BLaER1 treated with 17β-estradiol and CSF1 and Interleukin-3, amounts not matched to agents 10 nM and 100 nM (cell line): ENCODE measurements around the gene RHOT1.

Experiments
- H3K27ac ChIP-seq, 11 experiments: shearing (Covaris generic); formaldehyde crosslinking; 2 replicates each; pipeline ENCODE4 v1.8.1; 2022
- H3K27me3 ChIP-seq, 11 experiments: shearing (Covaris generic); formaldehyde crosslinking; 2 replicates each; pipeline ENCODE4 v1.8.1; 2022
- H3K36me3 ChIP-seq, 11 experiments: shearing (Covaris generic); formaldehyde crosslinking; 2 replicates each; pipeline ENCODE4 v1.8.1; 2022
- H3K4me1 ChIP-seq, 10 experiments: shearing (Covaris generic); formaldehyde crosslinking; 2 replicates each; pipeline ENCODE4 v1.8.1; 2022
- H3K4me2 ChIP-seq, 11 experiments: shearing (Covaris generic); formaldehyde crosslinking; 2 replicates each; pipeline ENCODE4 v1.8.1; 2022
- H3K4me3 ChIP-seq, 10 experiments: shearing (Covaris generic); formaldehyde crosslinking; 2 replicates each; pipeline ENCODE4 v1.8.1; 2022
- H3K9ac ChIP-seq, 11 experiments: shearing (Covaris generic); formaldehyde crosslinking; 2 replicates each; pipeline ENCODE4 v1.8.1; 2022
- H3K9me3 ChIP-seq, 11 experiments: shearing (Covaris generic); formaldehyde crosslinking; replicated peaks in 1 of 11; 2 replicates each; pipeline ENCODE4 v1.8.1; 2022
- H4K20me1 ChIP-seq, 11 experiments: shearing (Covaris generic); formaldehyde crosslinking; 2 replicates each; pipeline ENCODE4 v1.8.1; 2022
- Cebpa-rat ChIP-seq, 11 experiments: shearing (Covaris generic); IDR thresholded peaks; 2 replicates each; pipeline ENCODE4 v1.8.1; 2022

The RHOT1 gene

DNA sequence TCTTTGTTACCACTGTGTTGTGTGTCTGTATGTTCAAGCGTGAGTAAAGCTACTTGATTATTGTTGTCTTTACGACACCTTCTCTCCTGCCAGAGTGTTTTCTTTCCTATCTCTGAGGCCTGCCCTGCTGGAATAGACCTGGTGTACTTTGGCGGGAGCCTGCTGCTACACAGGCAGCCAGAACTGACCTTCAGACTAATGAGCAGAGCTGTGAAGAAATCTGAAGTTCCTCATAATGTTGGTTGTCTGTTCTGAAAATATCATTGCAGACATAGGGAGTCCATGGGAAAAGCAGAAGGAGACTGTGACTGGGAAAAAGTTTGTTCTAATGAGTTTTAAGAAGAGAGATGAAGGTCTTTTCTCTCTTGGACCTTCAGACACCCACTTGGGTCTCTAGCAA is 9.8 kb downstream of the RHOT1 start:
- H3K4me2 ChIP-seq, result peak overlapping the region in 3 of 11 experiments; percentile 59 to 85 (median 81); a peak in 7 of 22 replicates
- no peaks in the 10 kb centered on the region for H3K27me3 ChIP-seq
- H3K9me3 ChIP-seq, result no peaks in the 10 kb centered on the region
- H4K20me1 ChIP-seq, result peaks cover 23 to 95% (median 72%) of the 10 kb centered on the region in 11 experiments; a peak in 19 of 22 replicates
- H3K4me3 ChIP-seq, result no peak overlapping the region
- peak overlapping the region in 4 of 11 experiments; percentile 24 to 46 (median 36); a peak in 5 of 22 replicates for H3K27ac ChIP-seq
- no peak for TF ChIP-seq Cebpa-rat (IDR thresholded peaks at IDR 0.05)
- peak overlapping the region in 2 of 11 experiments; percentile 29 to 39; a peak in 3 of 22 replicates for H3K9ac ChIP-seq
- H3K36me3 ChIP-seq, result peaks cover 41 to 67% (median 57%) of the 10 kb centered on the region in 11 experiments
- H3K4me1 ChIP-seq, result peaks cover 0 to 62% (median 7%) of the 10 kb centered on the region in 10 experiments; a peak in 10 of 20 replicates

DNA sequence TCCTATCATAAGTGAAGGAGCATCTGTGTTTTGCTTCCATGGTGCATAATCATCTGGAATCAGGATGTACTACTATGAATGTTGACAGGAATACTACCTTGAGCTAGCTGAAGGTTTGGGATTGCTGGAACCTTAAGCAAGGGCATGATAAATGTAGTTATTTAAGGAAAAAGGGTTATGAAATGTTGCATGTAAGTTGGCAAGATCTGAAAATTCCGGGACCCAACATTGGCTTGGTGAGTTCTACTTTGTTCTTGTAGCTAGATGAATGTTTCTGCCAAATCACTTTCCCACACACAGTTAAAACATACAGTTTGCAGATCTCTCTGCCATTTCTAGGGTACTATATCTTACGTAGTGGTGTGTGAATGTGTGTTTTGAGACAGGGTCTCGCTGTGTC is 13.6 kb downstream of the RHOT1 start:
- H3K36me3 ChIP-seq, result peaks cover 56 to 90% (median 83%) of the 10 kb centered on the region in 11 experiments
- H4K20me1 ChIP-seq, result peaks cover 0 to 100% (median 60%) of the 10 kb centered on the region in 11 experiments; a peak in 17 of 22 replicates
- no peak overlapping the region for H3K27ac ChIP-seq
- no peak overlapping the region for H3K9ac ChIP-seq
- no peak overlapping the region for H3K4me2 ChIP-seq
- TF ChIP-seq Cebpa-rat (IDR thresholded peaks at IDR 0.05), result no peak
- peaks cover 0 to 38% (median 4%) of the 10 kb centered on the region in 10 experiments; a peak in 10 of 20 replicates for H3K4me1 ChIP-seq
- H3K4me3 ChIP-seq, result no peak overlapping the region
- H3K27me3 ChIP-seq, result no peaks in the 10 kb centered on the region
- H3K9me3 ChIP-seq, result peaks cover 0 to 9% (median 0%) of the 10 kb centered on the region in 11 experiments; a peak in 3 of 22 replicates

DNA sequence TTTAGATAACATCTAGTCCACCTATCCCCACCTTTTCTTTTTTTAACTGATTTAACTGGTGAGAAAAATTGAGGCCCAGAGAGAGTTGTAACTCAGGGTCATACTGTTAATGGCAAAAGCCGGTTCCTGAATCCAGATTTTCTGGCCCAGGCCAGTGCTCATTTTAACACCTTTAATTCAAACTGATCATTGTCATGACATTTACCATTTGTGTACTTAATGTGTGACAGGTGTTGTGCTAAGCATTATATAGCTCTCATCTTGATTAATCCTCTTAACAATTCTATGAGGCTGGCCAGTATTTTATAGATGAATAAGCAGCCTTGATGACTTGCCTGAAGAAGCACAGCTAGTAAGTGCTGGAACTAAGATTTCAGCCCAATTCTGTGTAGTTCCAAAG is 14.4 kb downstream of the RHOT1 start:
- Histone ChIP-seq H3K9ac (no peak overlapping the region), H3K4me3 (no peak overlapping the region), H3K4me2 (no peak overlapping the region), H3K4me1 (peaks cover 0 to 35% (median 4%) of the 10 kb centered on the region in 10 experiments; a peak in 10 of 20 replicates), H3K27ac (no peak overlapping the region), H4K20me1 (peaks cover 0 to 100% (median 52%) of the 10 kb centered on the region in 11 experiments; a peak in 16 of 22 replicates), H3K36me3 (peaks cover 63 to 93% (median 90%) of the 10 kb centered on the region in 11 experiments), H3K9me3 (peaks cover 0 to 17% (median 0%) of the 10 kb centered on the region in 11 experiments; a peak in 4 of 22 replicates), H3K27me3 (no peaks in the 10 kb centered on the region)
- TF ChIP-seq Cebpa-rat (IDR thresholded peaks at IDR 0.05), result no peak

DNA sequence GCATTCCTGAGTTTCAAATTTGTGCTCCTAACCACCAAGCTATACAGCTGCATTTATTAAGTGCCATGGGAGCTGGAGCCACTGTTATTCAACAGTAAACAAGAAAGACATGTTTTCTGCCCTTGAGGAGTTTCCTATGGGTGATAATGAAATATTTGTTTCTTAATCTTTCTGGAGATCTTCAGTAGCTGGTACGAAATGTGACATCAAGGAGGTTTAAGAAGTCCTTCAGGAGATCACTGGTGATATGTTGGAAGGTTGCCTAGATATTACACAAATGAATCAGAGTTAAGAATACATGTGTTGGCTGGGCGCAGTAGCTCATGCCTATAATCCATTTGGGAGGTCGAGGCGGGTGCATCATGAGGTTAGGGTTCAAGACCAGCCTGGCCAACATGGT is 14.9 kb downstream of the RHOT1 start:
- Histone ChIP-seq H3K4me3 (no peak overlapping the region), H3K9ac (no peak overlapping the region), H3K27ac (no peak overlapping the region), H3K4me1 (peaks cover 0 to 29% (median 2%) of the 10 kb centered on the region in 10 experiments; a peak in 10 of 20 replicates), H3K9me3 (peaks cover 0 to 22% (median 0%) of the 10 kb centered on the region in 11 experiments; a peak in 4 of 22 replicates), H3K36me3 (peaks cover 68 to 98% (median 95%) of the 10 kb centered on the region in 11 experiments), H3K4me2 (no peak overlapping the region), H3K27me3 (no peaks in the 10 kb centered on the region), H4K20me1 (peaks cover 0 to 100% (median 49%) of the 10 kb centered on the region in 11 experiments; a peak in 16 of 22 replicates)
- TF ChIP-seq Cebpa-rat (IDR thresholded peaks at IDR 0.05), result no peak

DNA sequence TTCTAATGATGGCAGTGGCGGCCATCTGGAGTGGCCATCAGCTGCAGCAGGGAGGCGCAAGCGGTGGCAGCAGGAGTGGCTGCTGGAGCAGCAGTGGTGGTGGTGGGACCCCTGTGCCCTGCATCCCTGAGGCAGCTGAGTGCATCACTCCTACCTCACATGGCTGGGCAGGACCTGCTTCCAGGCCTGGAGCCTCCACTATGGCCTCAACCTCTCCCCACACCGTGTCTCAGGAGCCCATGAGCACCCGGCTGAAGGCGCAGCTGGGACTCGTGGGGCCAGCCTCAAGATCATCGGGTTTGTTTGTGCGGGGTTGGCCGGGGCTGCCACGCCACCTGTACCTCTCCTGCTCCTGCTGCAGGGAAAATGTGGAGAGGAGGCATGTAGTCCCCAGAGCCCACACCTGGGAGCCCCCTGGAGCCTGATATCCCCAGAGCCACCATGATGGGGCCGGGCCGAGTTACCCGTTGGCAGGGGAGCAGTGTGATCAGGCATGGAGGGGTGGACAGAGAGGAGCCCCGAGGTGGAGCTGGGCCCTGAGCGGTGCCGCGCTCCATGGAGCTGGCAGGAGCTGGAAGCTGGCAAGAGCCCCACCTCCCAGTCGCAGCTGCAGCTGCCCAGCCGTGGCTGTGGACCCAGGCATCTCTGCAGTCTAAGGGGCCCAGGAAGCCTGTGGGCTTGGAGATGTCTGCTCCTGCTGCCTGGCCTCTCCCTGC is 16.7 kb downstream of the RHOT1 start:
- 0 out of 20 replicates have a peak, but pooled peaks cover 0 to 12% (median 0%) of the 10 kb centered on the region in 10 experiments for H3K4me1 ChIP-seq
- no peaks in the 10 kb centered on the region for H3K27me3 ChIP-seq
- peaks cover 3 to 36% (median 14%) of the 10 kb centered on the region in 11 experiments for H3K9me3 ChIP-seq
- H3K27ac ChIP-seq, result no peak overlapping the region
- no peak overlapping the region for H3K4me2 ChIP-seq
- H3K9ac ChIP-seq, result no peak overlapping the region
- no peak for TF ChIP-seq Cebpa-rat (IDR thresholded peaks at IDR 0.05)
- H4K20me1 ChIP-seq, result peaks cover 0 to 95% (median 38%) of the 10 kb centered on the region in 11 experiments; a peak in 16 of 22 replicates
- no peak overlapping the region for H3K4me3 ChIP-seq
- peaks cover 66 to 100% (median 93%) of the 10 kb centered on the region in 11 experiments for H3K36me3 ChIP-seq

DNA sequence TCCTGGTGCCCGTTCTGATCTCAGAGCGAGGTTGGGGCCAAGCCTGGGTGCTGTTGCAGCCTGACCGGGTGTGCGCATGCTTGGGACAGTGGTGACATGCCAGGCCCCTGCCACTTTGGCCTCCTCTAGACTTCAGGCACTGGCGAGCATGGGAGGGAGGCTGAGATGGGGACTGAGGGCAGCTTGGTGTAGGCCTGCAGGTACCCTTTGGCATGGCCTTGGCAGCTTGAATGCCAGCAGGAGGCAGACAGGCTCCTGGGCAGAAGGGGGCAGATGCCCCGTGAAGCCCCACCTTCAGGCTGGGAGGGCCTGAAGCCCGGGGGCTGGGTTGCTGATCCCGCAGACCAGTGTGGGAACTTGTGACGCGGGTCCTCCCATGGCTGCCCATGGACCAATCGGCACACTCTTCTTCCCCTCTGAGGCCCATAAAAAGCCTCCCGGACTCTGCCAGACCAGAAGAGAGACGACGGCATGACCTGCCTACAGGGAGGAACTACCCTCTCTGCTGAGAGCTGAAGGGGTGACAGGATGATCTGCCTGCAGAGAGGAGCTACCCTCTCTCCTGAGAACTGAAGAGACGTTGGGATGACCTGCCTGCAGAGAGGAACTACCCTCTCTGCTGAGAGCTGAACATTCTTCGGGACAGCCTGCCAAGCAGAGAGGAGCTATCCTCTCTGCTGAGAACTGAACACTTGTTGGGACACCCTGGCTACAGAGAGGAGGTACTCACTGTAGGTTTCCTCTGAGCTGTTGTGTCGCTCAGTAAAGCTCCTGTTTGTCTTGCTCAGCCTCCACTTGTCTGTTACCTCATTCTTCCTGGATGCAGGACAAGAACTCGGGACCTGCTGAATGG is 17.5 kb downstream of the RHOT1 start:
- Histone ChIP-seq H3K9me3 (peaks cover 11 to 44% (median 22%) of the 10 kb centered on the region in 11 experiments), H3K4me2 (no peak overlapping the region), H3K27me3 (no peaks in the 10 kb centered on the region), H4K20me1 (peaks cover 0 to 87% (median 38%) of the 10 kb centered on the region in 11 experiments; a peak in 16 of 22 replicates), H3K4me1 (0 out of 20 replicates have a peak, but pooled peaks cover 0 to 12% (median 0%) of the 10 kb centered on the region in 10 experiments), H3K9ac (no peak overlapping the region), H3K36me3 (peaks cover 66 to 100% (median 93%) of the 10 kb centered on the region in 11 experiments), H3K4me3 (no peak overlapping the region), H3K27ac (no peak overlapping the region)
- TF ChIP-seq Cebpa-rat (IDR thresholded peaks at IDR 0.05), result no peak

DNA sequence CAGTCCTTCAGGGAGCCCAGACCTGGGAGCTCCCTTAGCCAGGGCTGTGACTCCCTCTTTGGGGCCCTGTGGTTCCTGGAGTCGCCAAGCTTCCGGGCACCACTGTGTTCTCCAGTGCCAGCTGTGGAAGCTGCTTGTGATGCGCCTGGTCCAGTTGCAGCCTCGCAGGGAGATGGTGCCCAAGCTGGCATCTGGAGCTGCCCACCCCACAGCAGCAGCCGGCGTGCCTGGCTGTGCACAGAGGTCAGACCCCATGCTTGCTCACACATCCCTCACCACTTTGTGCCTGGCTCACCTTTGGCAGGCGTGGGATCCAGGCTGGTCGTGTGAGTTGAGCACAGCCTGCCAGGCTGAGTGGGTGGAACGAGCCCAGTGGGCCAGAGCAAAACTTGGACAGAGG is 18.2 kb downstream of the RHOT1 start:
- Histone ChIP-seq H3K9ac (no peak overlapping the region), H3K36me3 (peaks cover 66 to 100% (median 92%) of the 10 kb centered on the region in 11 experiments), H3K4me3 (no peak overlapping the region), H3K27ac (no peak overlapping the region), H4K20me1 (peaks cover 0 to 80% (median 36%) of the 10 kb centered on the region in 11 experiments; a peak in 16 of 22 replicates), H3K4me2 (no peak overlapping the region), H3K9me3 (peaks cover 18 to 51% (median 29%) of the 10 kb centered on the region in 11 experiments), H3K27me3 (no peaks in the 10 kb centered on the region), H3K4me1 (0 out of 20 replicates have a peak, but pooled peaks cover 0 to 12% (median 0%) of the 10 kb centered on the region in 10 experiments)
- TF ChIP-seq Cebpa-rat (IDR thresholded peaks at IDR 0.05), result no peak

DNA sequence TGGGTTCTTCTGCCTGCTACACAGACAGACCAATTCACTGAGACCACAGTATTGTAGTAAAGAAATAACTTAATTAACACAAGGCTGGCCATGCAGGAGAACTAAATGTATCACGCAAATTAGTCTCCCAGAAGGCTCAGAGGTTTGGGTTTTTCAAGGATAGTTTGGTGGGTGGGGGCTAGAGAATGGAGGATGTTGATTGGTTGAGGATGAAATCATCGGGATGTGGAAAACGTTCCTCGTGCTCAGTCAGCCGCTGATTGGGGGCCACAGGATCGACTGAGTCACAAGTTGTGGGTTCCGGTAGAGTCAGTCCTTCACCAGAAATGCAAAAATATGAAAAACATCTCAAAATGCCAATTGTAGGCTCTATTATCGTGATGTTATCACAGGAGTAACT is 18.7 kb downstream of the RHOT1 start:
- no peak for TF ChIP-seq Cebpa-rat (IDR thresholded peaks at IDR 0.05)
- H3K4me2 ChIP-seq, result no peak overlapping the region
- H3K4me3 ChIP-seq, result no peak overlapping the region
- H3K9ac ChIP-seq, result no peak overlapping the region
- H3K9me3 ChIP-seq, result peaks cover 23 to 56% (median 34%) of the 10 kb centered on the region in 11 experiments
- H3K36me3 ChIP-seq, result peaks cover 64 to 100% (median 92%) of the 10 kb centered on the region in 11 experiments
- H3K4me1 ChIP-seq, result 0 out of 20 replicates have a peak, but pooled peaks cover 0 to 12% (median 0%) of the 10 kb centered on the region in 10 experiments
- H3K27ac ChIP-seq, result no peak overlapping the region
- H4K20me1 ChIP-seq, result peaks cover 0 to 75% (median 34%) of the 10 kb centered on the region in 11 experiments; a peak in 16 of 22 replicates
- H3K27me3 ChIP-seq, result no peaks in the 10 kb centered on the region
